GM18867 (cell line): Measurements from ENCODE around the gene OR1I1.
"Not testable (repeated sequence)": the region's sequence is repeated elsewhere in the genome, so short reads cannot be mapped to it uniquely, and the experiment has no call there.

Experiments
- ATAC-seq: cut with Tn5 transposase; IDR thresholded peaks from one replicate; pipeline ENCODE4 v1.9.1; 2021; ENCODE audit warnings: mild to moderate bottlenecking, moderate library complexity; ENCODE audit not compliant: unreplicated experiment

The OR1I1 gene

DNA sequence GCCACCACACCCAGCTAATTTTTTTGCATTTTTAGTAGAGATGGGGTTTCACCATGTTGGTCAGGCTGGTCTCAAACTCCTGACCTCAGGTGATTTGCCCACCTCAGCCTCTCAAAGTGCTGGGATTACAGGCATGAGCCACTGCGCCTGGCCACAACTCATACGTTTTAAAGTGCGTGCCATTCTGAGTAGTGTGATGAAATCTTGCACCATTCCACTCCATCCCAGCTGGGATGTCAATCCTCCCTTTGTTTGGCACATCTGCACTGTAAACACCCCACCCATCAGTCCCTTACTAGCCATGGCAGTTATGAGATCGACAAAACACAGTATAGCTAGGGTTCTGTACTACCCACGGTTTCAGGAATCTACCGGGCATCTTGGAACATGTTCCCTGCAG lies 16.0 kb downstream of the OR1I1 start:
- not testable (repeated sequence) for ATAC-seq

- ATAC-seq = no peak
Observed at GRCh38 chr19:15098460-15098859, 16.4 kb downstream of the OR1I1 start.

DNA sequence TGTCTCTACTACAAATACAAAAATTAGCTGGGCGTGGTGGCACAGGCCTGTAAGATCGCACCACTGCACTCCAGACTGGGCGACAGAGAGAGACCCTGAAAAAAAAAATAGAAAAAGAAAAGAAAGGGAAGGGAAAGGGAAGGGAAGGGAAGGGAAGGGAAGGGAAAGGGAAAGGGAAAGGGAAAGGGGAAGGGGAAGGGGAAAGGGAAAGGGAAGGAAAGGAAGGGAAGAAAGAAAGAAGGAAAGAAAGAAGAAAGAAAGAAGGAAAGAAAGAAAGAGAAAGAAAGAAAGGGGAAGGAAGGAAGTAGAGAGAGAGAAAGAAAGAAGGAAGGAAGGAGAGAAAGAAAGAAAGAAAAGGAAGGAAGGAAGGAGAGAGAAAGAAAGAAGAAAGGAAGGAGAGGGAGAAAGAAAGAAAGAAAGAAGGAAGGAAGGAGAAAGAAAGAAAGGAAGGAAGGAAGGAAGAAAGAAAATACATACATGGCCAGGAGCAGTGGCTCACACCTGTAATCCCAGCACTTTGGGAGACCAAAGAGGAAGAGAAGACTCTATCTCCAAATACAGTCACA lies 17.1 kb downstream of the OR1I1 start:
- ATAC-seq = no peak

- no peak for ATAC-seq
Observed at GRCh38 chr19:15101479-15102082, 19.6 kb downstream of the OR1I1 start.

DNA sequence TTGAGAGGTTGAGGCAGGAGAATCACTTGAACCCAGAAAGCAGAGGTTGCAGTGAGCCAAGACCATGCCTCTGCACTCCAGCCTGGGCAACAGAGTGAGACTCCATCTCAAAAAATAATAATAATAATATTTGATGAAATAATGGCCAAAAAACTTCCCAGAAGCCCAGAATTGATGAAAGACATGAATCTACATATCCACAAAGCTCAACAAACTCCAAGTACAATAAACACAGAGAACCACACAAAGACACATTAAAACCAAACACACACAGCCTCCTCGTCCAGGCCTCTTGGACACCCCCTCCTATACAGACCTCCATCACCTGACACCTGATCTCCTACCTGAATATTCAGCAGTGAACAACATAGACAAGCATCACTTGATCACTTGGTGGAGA lies 22.0 kb downstream of the OR1I1 start:
- no peak for ATAC-seq

DNA sequence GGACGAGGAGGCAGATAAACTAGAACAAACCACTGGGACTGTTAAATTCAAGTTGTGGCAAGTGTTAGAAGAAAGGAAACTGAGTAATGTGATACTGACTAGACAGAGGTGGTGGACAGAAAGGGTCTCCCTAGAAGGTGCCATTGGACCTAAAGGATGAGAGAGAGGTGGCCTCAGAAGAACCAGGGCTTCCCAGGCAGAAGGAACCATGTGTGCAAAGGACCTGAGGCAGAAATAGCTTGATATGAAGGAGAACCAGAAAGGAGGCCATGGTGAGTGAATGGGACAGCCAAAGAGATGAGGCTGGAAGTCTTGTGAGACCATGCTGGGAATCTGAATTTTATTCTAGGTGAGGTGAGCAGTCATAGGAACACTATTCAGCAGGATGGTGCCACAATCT lies 22.4 kb downstream of the OR1I1 start:
- no peak for ATAC-seq

- no peak for ATAC-seq
Observed at GRCh38 chr19:15105044-15105443, 23.0 kb downstream of the OR1I1 start.

DNA sequence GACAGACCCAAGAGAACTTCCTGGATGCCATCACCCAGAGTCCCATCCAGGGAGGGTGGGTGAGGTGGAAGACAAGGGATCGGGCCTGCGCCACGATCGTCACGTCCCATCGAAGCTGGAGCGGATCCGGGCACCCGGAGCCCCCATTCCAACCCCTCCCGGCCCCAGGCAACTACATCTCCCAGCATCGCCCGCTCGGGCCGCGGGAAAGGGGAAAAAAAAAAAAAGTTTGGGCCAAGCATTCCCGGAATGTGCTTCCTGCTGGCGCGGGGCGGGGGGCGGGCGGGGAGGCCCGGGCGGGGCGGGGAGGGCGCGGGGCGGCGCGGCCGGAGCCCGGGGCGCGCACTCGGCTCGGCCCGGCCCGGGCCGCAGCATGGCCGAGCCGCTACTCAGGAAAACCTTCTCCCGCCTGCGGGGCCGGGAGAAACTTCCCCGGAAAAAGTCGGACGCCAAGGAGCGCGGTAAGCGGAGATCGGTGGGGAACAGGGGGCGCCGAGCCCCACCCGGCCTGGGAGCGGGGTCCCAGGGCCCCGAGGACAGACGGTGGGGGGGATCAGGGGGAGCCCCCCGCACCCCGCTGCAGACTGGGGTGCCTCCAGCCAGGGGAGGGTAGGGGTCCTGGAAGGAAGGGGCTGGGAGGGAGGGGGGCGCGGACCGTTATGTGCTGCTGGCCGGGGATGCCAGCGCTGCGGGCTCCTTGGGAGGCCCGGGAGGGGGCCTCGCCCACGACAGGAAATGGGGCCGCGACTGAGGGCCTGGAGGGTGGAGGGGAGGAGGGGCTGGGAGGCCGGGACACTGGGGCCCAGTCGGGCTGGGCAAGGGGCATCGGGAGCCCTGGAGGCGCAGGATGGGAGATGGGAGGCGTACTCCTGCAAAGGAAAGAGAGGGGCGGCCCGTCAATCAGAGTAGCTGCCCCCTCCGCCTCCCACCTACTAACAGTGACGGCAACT lies 25.3 kb downstream of the OR1I1 start, which contains the start of gene SYDE1:
SYDE1 (plus strand) TSS at position 341 of the 950 bp plus-strand sequence; CDS start at position 374, 33 bp downstream.
- no peak for ATAC-seq

DNA sequence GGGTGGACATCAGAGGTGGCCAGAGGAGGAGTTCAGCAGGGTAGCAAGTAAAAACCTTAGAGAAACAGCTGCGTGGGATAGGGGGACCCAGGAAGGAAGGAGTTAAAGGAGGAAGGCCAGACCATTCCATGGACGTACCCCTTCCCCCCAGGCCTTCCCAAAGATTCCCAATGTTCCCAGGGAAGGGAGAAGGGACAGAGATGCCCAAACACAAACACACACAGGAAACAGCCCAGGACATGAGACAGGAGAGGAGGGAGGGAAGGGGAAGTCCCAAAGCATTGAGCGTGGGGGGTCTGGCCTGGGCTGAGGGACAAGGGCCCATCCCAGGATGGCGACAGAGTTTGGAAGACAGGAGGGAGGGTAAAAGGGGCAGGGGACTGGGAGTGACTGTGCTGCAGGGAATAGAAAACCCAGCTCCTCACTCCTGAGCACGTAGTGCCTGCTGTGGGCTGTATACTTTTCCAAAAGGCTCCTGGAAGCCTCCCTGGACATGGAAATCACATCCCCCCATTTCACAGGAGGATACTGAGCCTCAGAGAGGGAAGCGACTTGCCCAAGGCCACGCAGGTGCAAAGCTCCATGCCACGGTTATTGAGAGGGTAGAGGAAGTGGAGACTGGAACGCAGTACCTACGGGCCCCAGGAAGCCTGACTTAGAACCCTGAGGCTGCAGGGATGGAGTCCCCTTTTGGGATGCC lies 26.3 kb downstream of the OR1I1 start:
- ATAC-seq = no peak

- ATAC-seq = no peak
Observed at GRCh38 chr19:15108845-15109767, 27.1 kb downstream of the OR1I1 start.

DNA sequence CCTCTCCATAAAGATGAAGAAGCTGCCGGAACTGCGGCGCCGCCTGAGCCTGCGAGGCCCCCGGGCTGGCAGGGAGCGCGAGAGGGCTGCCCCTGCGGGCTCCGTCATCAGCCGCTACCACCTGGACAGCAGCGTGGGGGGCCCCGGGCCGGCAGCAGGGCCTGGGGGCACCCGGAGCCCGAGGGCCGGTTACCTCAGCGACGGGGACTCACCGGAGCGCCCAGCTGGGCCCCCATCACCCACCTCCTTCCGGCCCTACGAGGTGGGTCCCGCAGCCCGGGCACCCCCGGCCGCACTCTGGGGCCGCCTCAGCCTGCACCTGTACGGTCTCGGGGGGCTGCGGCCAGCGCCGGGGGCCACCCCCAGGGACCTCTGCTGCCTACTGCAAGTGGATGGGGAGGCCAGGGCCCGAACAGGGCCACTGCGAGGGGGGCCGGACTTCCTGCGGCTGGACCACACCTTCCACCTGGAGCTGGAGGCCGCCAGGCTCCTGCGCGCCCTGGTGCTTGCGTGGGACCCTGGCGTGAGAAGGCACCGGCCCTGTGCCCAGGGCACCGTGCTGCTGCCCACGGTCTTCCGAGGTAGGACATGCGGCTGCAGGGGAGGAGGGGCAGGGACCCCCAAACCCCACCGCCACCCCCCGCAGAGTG lies 27.9 kb downstream of the OR1I1 start:
- ATAC-seq = no peak

- no peak for ATAC-seq
Observed at GRCh38 chr19:15110418-15110815, 28.4 kb downstream of the OR1I1 start.

DNA sequence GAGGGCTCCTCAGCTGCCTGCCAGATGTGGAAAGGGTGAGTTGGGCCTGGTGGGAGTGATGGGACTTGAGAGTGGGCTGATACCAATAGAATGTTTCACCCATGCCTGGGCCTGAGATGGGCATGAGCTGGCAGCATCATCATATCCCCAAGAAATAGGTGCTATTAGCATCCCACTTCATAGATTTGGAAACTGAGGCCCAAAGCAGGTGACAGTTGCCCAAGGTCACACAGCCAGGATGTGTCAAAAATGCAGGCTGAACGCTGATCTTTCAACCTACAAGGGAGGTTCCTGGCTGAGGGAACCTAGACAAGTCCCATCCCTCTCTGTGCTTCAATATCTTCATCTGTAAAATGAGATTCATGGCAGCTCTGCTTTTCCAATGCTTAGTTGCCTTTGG lies 29.7 kb downstream of the OR1I1 start:
- no peak for ATAC-seq

DNA sequence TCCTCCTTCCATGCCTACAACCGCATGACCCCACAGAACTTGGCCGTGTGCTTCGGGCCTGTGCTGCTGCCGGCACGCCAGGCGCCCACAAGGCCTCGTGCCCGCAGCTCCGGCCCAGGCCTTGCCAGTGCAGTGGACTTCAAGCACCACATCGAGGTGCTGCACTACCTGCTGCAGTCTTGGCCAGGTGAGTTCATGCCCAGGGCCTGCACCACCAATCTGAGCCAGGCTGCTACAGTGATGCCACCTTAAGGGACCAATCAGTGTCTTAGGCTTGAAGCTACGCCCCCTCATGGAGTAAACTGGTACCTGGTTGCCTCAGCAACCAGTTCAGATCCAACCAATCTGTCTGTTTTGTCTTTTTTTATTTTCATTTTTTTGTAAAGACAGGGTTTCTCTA lies 30.4 kb downstream of the OR1I1 start:
- no peak for ATAC-seq

DNA sequence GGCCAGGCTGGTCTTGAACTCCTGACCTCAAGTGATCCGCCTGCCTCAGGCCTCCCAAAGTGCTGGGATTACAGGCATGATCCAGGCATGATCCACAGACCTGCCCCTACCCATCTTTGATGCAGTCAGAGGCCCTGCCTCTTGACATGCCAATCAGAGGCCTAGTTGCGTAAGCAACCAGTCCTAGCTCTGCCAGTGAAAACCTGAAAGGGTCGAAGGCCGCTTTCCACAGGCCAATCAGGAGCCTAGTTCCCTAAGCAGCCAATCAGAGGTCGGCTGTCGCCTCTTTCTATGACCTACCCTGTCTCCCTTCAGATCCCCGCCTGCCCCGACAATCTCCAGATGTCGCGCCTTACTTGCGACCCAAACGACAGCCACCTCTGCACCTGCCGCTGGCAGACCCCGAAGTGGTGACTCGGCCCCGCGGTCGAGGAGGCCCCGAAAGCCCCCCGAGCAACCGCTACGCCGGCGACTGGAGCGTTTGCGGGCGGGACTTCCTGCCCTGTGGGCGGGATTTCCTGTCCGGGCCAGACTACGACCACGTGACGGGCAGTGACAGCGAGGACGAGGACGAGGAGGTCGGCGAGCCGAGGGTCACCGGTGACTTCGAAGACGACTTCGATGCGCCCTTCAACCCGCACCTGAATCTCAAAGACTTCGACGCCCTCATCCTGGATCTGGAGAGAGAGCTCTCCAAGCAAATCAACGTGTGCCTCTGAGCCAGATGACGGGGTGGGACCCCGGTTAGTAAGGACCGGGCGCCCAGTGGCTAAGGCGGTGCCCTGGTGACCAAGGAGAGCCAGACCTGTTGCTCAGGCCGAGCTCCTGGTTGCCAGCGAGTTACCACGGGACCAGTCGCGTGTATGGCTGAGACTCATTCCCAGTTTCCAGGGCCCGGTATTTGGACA lies 31.5 kb downstream of the OR1I1 start:
- ATAC-seq = no peak

GRCh38 chr19:15114153-15114540 lies 32.1 kb downstream of the OR1I1 start:
- no peak for ATAC-seq

GRCh38 chr19:15115080-15115479 lies 33.1 kb downstream of the OR1I1 start:
- ATAC-seq = no peak

- no peak for ATAC-seq
Observed at GRCh38 chr19:15115762-15116615, 34.0 kb downstream of the OR1I1 start.
